Parathyroid adenoma (tissue), 2 donors: ENCODE data around the gene SPA17.
A peak's percentile ranks its signal among the peaks of the same experiment; 100 is the strongest.

Experiments
- H2AFZ ChIP-seq: fragments of 300-600 bp; sonication (generic); one replicate; pipeline ENCODE4 v1.7.0; 2017; ENCODE audit warnings: antibody characterized with exemption, mild to moderate bottlenecking
- H3K27ac ChIP-seq: fragments of 300-600 bp; sonication (generic); one replicate; pipeline ENCODE4 v1.7.0; 2017
- H3K27me3 ChIP-seq: fragments of 300-600 bp; sonication (generic); one replicate; pipeline ENCODE4 v1.7.0; 2017; ENCODE audit warnings: low read length; ENCODE audit not compliant: control insufficient read depth, insufficient read depth
- H3K36me3 ChIP-seq: fragments of 300-600 bp; sonication (generic); one replicate; pipeline ENCODE4 v1.7.0; 2017; ENCODE audit warnings: low read length; ENCODE audit not compliant: control insufficient read depth, insufficient read depth
- H3K4me1 ChIP-seq: fragments of 300-600 bp; sonication (generic); one replicate; pipeline ENCODE4 v1.7.0; 2017; ENCODE audit warnings: control low read depth
- H3K4me2 ChIP-seq: fragments of 300-600 bp; sonication (generic); one replicate; pipeline ENCODE4 v1.7.0; 2017; ENCODE audit warnings: low read length
- H3K4me3 ChIP-seq: fragments of 300-600 bp; sonication (generic); one replicate; pipeline ENCODE4 v1.7.0; 2017; ENCODE audit warnings: low read depth, low read length
- H3K79me2 ChIP-seq: fragments of 300-600 bp; sonication (generic); one replicate; pipeline ENCODE4 v1.7.0; 2017; ENCODE audit warnings: control low read depth
- H3K9ac ChIP-seq: fragments of 300-600 bp; sonication (generic); one replicate; pipeline ENCODE4 v1.7.0; 2017; ENCODE audit warnings: mild to moderate bottlenecking
- H3K9me3 ChIP-seq: fragments of 300-600 bp; sonication (generic); one replicate; pipeline ENCODE4 v1.7.0; 2017; ENCODE audit warnings: low read length; ENCODE audit not compliant: control insufficient read depth
- TF ChIP-seq, protein P1 (sequence below): fragments of 300-600 bp; sonication (generic); IDR thresholded peaks from one replicate; pipeline ENCODE4 v1.7.0; 2017; ENCODE audit warnings: antibody characterized with exemption, mild to moderate bottlenecking
- donor health status: primary hyperparathyroidism.

SPA17 gene

DNA sequence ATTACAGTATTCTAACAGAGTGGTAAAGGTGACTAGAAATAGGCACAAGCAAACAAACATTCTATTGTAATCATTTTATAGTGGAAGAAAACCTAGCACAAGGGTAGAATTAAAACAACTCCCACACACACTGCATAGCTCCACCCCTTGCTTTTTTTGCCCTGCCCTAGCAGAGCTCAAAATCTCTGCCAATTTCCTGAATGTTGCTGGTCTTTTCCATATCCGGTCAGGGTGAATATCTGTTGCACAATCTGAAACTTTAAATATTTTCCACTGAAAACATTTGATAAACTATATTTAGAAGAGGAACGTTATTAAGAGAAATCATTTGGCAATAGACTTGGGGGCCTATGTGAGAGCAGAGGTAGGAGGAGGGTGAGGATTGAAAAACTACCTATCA is 2.7 kb downstream of the SPA17 start:
- H3K79me2 ChIP-seq: no peaks in the 10 kb centered on the region
- H3K27ac ChIP-seq: peak overlapping the region; percentile 48
- no peaks in the 10 kb centered on the region for H3K27me3 ChIP-seq
- TF ChIP-seq, protein P1, sequence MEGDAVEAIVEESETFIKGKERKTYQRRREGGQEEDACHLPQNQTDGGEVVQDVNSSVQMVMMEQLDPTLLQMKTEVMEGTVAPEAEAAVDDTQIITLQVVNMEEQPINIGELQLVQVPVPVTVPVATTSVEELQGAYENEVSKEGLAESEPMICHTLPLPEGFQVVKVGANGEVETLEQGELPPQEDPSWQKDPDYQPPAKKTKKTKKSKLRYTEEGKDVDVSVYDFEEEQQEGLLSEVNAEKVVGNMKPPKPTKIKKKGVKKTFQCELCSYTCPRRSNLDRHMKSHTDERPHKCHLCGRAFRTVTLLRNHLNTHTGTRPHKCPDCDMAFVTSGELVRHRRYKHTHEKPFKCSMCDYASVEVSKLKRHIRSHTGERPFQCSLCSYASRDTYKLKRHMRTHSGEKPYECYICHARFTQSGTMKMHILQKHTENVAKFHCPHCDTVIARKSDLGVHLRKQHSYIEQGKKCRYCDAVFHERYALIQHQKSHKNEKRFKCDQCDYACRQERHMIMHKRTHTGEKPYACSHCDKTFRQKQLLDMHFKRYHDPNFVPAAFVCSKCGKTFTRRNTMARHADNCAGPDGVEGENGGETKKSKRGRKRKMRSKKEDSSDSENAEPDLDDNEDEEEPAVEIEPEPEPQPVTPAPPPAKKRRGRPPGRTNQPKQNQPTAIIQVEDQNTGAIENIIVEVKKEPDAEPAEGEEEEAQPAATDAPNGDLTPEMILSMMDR: no peak
- peak overlapping the region; percentile 38 for H3K4me2 ChIP-seq
- no peaks in the 10 kb centered on the region for H3K9me3 ChIP-seq
- H3K4me1 ChIP-seq: peaks cover 4% of the 10 kb centered on the region
- no peak overlapping the region for H3K4me3 ChIP-seq
- no peaks in the 10 kb centered on the region for H3K36me3 ChIP-seq
- no peak overlapping the region for H2AFZ ChIP-seq
- H3K9ac ChIP-seq: no peak overlapping the region

DNA sequence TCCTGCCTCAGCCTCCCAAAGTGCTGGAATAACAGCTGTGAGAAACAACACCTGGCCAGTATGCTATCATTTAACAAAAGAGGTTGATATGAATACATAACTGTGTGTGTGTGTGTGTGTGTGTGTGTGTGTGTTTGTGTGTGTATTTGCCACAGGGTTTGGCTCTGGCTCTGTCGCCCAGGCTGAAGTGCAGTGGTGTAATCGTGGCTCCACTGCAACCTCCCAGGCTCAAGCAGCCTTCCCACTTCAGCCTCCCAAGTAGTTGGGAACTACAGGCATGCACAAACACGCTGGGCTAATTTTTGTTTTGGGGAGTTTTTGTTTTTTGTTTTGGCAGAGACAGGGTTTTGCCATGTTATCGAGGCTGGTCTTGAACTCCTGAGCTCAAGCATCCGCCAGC is 4.7 kb downstream of the SPA17 start:
- Histone ChIP-seq H3K79me2 (no peaks in the 10 kb centered on the region), H3K9ac (no peak overlapping the region), H3K4me3 (no peak overlapping the region), H3K4me1 (peaks cover 4% of the 10 kb centered on the region), H3K27ac (no peak overlapping the region), H3K9me3 (no peaks in the 10 kb centered on the region), H2AFZ (no peak overlapping the region), H3K36me3 (no peaks in the 10 kb centered on the region), H3K27me3 (no peaks in the 10 kb centered on the region), H3K4me2 (no peak overlapping the region)
- TF ChIP-seq, protein P1: no peak

DNA sequence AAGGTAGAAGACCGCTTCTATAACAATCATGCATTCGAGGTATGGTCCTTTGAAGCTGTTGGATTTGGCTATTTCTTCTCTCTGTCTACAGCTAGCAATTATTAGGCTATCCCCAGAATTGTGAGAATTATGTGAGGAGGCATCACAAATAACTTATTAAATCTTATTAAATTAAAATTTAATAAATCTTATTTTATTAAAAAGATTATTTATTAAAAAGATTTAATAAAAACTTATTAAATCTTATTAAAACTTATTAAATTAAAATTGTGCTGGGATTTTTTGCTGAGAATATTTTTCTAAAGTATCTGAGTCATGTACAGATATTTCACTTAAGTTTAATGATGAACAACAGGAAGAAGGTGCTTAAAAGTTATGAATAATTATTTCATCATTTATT is 7.7 kb downstream of the SPA17 start:
- no peaks in the 10 kb centered on the region for H3K4me1 ChIP-seq
- H3K79me2 ChIP-seq: no peaks in the 10 kb centered on the region
- no peaks in the 10 kb centered on the region for H3K36me3 ChIP-seq
- no peak overlapping the region for H3K27ac ChIP-seq
- H3K9ac ChIP-seq: no peak overlapping the region
- no peak overlapping the region for H2AFZ ChIP-seq
- H3K4me2 ChIP-seq: no peak overlapping the region
- TF ChIP-seq, protein P1: no peak
- H3K4me3 ChIP-seq: no peak overlapping the region
- no peaks in the 10 kb centered on the region for H3K27me3 ChIP-seq
- H3K9me3 ChIP-seq: no peaks in the 10 kb centered on the region

DNA sequence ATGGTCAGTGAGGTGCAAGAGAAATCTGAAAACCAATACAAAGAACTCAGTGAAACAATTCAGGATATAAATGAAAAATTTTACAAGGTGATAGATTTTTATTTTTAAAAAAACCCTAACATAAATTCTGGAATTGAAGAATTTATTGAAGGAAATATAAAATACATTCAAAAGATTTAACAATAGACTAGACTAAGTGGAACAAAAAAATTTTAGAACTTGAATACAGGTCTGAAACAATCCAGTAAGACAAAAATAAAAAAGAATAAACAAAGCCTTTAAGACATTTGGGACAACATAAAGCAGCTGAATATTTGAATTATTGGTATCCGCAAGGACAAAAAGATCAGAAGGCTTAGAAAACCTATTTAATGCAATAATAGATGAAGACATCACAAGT is 8.7 kb downstream of the SPA17 start:
- Histone ChIP-seq H3K4me1 (no peaks in the 10 kb centered on the region), H3K4me3 (no peak overlapping the region), H3K27me3 (no peaks in the 10 kb centered on the region), H3K9me3 (no peaks in the 10 kb centered on the region), H2AFZ (no peak overlapping the region), H3K79me2 (no peaks in the 10 kb centered on the region), H3K9ac (no peak overlapping the region), H3K4me2 (no peak overlapping the region), H3K27ac (no peak overlapping the region), H3K36me3 (no peaks in the 10 kb centered on the region)
- TF ChIP-seq, protein P1: no peak

DNA sequence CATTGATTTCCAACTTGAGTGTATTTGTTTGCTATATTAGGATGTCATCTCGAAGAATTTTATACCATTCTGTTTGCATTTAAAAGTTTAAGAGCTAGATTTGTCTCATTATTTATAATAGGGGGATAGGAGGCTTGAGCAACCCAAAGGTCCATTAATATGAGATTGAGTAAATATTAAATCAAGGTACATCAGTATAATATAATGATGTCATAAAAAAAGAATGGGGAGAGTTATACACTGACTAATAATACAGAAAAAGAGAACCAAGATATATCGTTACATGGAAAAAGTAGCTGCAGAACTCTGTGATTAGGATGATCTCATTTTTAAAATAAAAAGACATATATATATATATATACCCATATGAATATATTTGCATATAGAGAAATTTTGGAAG is 19.4 kb downstream of the SPA17 start:
- H2AFZ ChIP-seq: no peak overlapping the region
- no peaks in the 10 kb centered on the region for H3K36me3 ChIP-seq
- H3K27ac ChIP-seq: no peak overlapping the region
- H3K9ac ChIP-seq: no peak overlapping the region
- no peak overlapping the region for H3K4me3 ChIP-seq
- TF ChIP-seq, protein P1: no peak
- H3K9me3 ChIP-seq: no peaks in the 10 kb centered on the region
- H3K79me2 ChIP-seq: no peaks in the 10 kb centered on the region
- H3K4me2 ChIP-seq: no peak overlapping the region
- no peaks in the 10 kb centered on the region for H3K27me3 ChIP-seq
- no peaks in the 10 kb centered on the region for H3K4me1 ChIP-seq
